Activated CD8-positive, alpha-beta memory T cell treated with anti-CD3 and anti-CD28 coated beads, Interleukin-2, amount 10 ng/mL, durations not matched to agents 7 days and 5 days (primary cell): ENCODE measurements around the gene SSBP4. TPM values are rescaled to one million over a fixed set of nuclear protein-coding genes. Genes with fewer than 3 reads are reported as not detected.

ENCODE experiments used
- ATAC-seq: fragments of 150-1000 bp; cut with Tn5 transposase; one replicate; pipeline ENCODE4 v1.10.0; 2021; ENCODE audit warnings: moderate library complexity
- CTCF ChIA-PET: fragments of 350-600 bp; sonication (Branson Sonifier 250); formaldehyde crosslinking; loops from one replicate; lab custom pipeline; 2021; ENCODE audit warnings: antibody characterized with exemption; lab: Charles Lee
- DNase-seq: peaks from one replicate; pipeline ENCODE4 v3.0.0-alpha.2; 2020
- H3K27ac Mint-ChIP-seq: one replicate; pipeline ENCODE4 v1.8.0; 2021; ENCODE audit warnings: mild to moderate bottlenecking, mixed read lengths
- H3K27me3 Mint-ChIP-seq: one replicate; pipeline ENCODE4 v1.8.0; 2021; ENCODE audit warnings: mixed read lengths
- H3K36me3 Mint-ChIP-seq: one replicate; pipeline ENCODE4 v1.8.0; 2021; ENCODE audit warnings: mild to moderate bottlenecking, mixed read lengths
- H3K4me1 Mint-ChIP-seq: one replicate; pipeline ENCODE4 v1.8.0; 2021; ENCODE audit warnings: mixed read lengths
- H3K4me3 Mint-ChIP-seq: one replicate; pipeline ENCODE4 v1.8.0; 2021; ENCODE audit warnings: mild to moderate bottlenecking, moderate library complexity, mixed read lengths
- H3K9me3 Mint-ChIP-seq: one replicate; pipeline ENCODE4 v1.8.0; 2022; ENCODE audit warnings: low read depth, mixed read lengths
- total RNA-seq, 2 experiments: library from RNA; stranded (reverse); gene quantifications; one replicate each; pipeline ENCODE4 v1.2.3, GENCODE V29; 2021

SSBP4 gene
- total RNA-seq, 2 experiments from 2014 or later = 197 to 247 TPM

GRCh38 chr19:18440936-18441803 is 22.0 kb downstream of the SSBP4 start:
- ATAC-seq (no peak), DNase-seq (no peak)
- CTCF ChIA-PET = interaction anchor here (0.7 to 3.7 kb wide), 10 partner anchors 9 to 148 kb away, joined by 3 to 15 read pairs (median 4); partner anchors contain the start of genes REX1BD and SSBP4
- H3K4me3 Mint-ChIP-seq = no peak overlapping the region
- H3K36me3 Mint-ChIP-seq = peaks cover 15% of the 10 kb centered on the region
- peak overlapping the region; percentile 86 for H3K27ac Mint-ChIP-seq
- no peaks in the 10 kb centered on the region for H3K27me3 Mint-ChIP-seq
- H3K9me3 Mint-ChIP-seq = peaks cover 3% of the 10 kb centered on the region
- peaks cover 17% of the 10 kb centered on the region for H3K4me1 Mint-ChIP-seq

DNA sequence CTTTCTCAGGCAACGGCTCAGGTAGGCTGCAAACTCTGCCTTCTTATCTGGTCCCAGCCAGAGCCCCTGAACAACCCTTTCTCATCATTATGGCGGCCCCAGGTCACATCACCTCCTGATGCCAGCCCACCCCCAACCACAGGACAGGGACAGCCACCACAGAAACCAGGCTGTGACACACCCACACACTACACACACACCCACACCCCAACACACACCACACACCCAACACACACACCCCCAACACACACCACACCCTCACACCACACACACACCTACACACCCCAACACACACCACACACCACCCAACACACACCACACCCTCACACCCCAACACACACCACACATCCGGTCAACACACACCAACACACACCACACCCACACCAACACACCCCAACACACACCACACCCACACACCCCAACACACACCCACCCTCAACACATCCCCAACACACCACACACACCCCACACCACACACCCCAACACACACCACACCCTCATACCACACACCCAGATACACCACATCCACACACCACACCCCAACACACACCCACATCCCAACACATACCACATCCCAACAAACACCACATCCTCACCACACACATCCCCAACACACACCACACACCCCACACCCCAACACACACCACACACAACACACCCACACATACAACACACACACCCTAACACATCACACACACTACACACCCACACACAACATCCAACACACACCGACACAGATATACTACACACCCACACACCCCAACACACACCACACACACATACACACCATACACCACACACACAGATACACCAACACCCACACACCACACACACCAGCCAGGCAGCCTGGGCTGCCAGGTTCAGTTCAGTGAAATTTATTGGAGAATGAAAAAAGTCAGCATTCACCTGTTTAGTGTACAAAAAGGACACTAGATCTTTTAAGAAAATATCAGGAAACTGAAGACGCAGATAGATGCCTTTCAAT is 22.9 kb downstream of the SSBP4 start:
- no peak for DNase-seq
- ATAC-seq = peak; percentile 11
- Mint-ChIP-seq H3K4me3 (no peak overlapping the region), H3K36me3 (peaks cover 15% of the 10 kb centered on the region), H3K4me1 (peaks cover 13% of the 10 kb centered on the region), H3K9me3 (peaks cover 3% of the 10 kb centered on the region), H3K27ac (peak overlapping the region; percentile 86), H3K27me3 (no peaks in the 10 kb centered on the region)
- CTCF ChIA-PET = interaction anchor here (0.9 to 1.3 kb wide), 4 partner anchors 9 to 147 kb away, joined by 3 to 7 read pairs (median 4); partner anchors contain the start of gene SSBP4

GRCh38 chr19:18442941-18443340 is 23.7 kb downstream of the SSBP4 start:
- no peak overlapping the region for H3K4me3 Mint-ChIP-seq

DNA sequence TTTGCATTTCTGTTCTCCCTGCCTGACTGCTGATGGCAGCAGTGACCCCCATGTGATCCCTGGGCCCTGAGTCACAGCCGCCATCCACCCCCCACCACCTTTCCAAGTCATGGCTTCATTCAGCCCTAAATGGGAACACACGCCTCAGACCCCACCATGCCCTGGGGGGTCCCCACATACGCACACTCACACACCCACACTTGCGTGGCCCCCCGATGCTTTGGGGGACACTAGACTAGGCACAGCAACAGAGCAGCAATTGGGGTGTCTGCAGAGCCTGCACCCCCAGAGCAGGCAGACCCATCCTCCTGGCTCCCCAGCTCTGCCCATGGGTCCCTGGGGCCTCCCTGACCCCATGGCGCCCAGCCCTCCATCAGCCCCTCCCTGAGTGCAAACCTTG is 24.2 kb downstream of the SSBP4 start:
- H3K36me3 Mint-ChIP-seq = peaks cover 15% of the 10 kb centered on the region
- DNase-seq (no peak), ATAC-seq (no peak)
- no peaks in the 10 kb centered on the region for H3K27me3 Mint-ChIP-seq
- H3K27ac Mint-ChIP-seq = peak overlapping the region; percentile 47
- CTCF ChIA-PET = interaction anchor here (0.6 to 1.0 kb wide), 3 partner anchors 8 to 146 kb away, joined by 3 to 7 read pairs (median 4); no protein-coding TSS in a partner anchor
- H3K9me3 Mint-ChIP-seq = peaks cover 3% of the 10 kb centered on the region
- no peak overlapping the region for H3K4me3 Mint-ChIP-seq
- peaks cover 11% of the 10 kb centered on the region for H3K4me1 Mint-ChIP-seq

More at GRCh38 chr19:18442941-18443340, 23.7 kb downstream of the SSBP4 start:
- Mint-ChIP-seq H3K27ac (peak overlapping the region; percentile 86), H3K9me3 (peaks cover 3% of the 10 kb centered on the region), H3K27me3 (no peaks in the 10 kb centered on the region), H3K36me3 (peaks cover 15% of the 10 kb centered on the region), H3K4me1 (peaks cover 11% of the 10 kb centered on the region)
- no peak for DNase-seq
- no peak for ATAC-seq
- CTCF ChIA-PET = interaction anchor here (0.9 to 1.0 kb wide), 3 partner anchors 8 to 146 kb away, joined by 3 to 7 read pairs (median 4); partner anchors contain the start of gene SSBP4

- DNase-seq = no peak
- H3K36me3 Mint-ChIP-seq = peaks cover 15% of the 10 kb centered on the region
Observed at GRCh38 chr19:18443831-18444230, 24.6 kb downstream of the SSBP4 start.

GRCh38 chr19:18444513-18444912 is 25.3 kb downstream of the SSBP4 start:
- peaks cover 7% of the 10 kb centered on the region for H3K4me1 Mint-ChIP-seq
- no peak overlapping the region for H3K4me3 Mint-ChIP-seq
- H3K36me3 Mint-ChIP-seq = peaks cover 15% of the 10 kb centered on the region
- DNase-seq (no peak), ATAC-seq (no peak)
- H3K27me3 Mint-ChIP-seq = no peaks in the 10 kb centered on the region
- CTCF ChIA-PET = interaction anchor here (1.1 kb wide), 1 partner anchor 102 kb away, joined by 3 read pairs; no protein-coding TSS in a partner anchor
- H3K27ac Mint-ChIP-seq = no peak overlapping the region
- peaks cover 3% of the 10 kb centered on the region for H3K9me3 Mint-ChIP-seq

More at GRCh38 chr19:18443831-18444230, 24.6 kb downstream of the SSBP4 start:
- Mint-ChIP-seq H3K27ac (no peak overlapping the region), H3K4me3 (no peak overlapping the region), H3K27me3 (no peaks in the 10 kb centered on the region), H3K4me1 (peaks cover 11% of the 10 kb centered on the region), H3K9me3 (peaks cover 3% of the 10 kb centered on the region)
- no peak for ATAC-seq
- CTCF ChIA-PET = interaction anchor here (0.6 to 1.1 kb wide), 2 partner anchors 18 to 103 kb away, joined by 3 read pairs; no protein-coding TSS in a partner anchor

GRCh38 chr19:18445262-18445948 is 26.2 kb downstream of the SSBP4 start:
- peaks cover 7% of the 10 kb centered on the region for H3K4me1 Mint-ChIP-seq
- H3K27ac Mint-ChIP-seq = no peak overlapping the region
- no peaks in the 10 kb centered on the region for H3K27me3 Mint-ChIP-seq
- ATAC-seq (no peak), DNase-seq (no peak)
- CTCF ChIA-PET = no interaction called here
- H3K9me3 Mint-ChIP-seq = peaks cover 3% of the 10 kb centered on the region
- H3K36me3 Mint-ChIP-seq = peaks cover 15% of the 10 kb centered on the region
- no peak overlapping the region for H3K4me3 Mint-ChIP-seq

DNA sequence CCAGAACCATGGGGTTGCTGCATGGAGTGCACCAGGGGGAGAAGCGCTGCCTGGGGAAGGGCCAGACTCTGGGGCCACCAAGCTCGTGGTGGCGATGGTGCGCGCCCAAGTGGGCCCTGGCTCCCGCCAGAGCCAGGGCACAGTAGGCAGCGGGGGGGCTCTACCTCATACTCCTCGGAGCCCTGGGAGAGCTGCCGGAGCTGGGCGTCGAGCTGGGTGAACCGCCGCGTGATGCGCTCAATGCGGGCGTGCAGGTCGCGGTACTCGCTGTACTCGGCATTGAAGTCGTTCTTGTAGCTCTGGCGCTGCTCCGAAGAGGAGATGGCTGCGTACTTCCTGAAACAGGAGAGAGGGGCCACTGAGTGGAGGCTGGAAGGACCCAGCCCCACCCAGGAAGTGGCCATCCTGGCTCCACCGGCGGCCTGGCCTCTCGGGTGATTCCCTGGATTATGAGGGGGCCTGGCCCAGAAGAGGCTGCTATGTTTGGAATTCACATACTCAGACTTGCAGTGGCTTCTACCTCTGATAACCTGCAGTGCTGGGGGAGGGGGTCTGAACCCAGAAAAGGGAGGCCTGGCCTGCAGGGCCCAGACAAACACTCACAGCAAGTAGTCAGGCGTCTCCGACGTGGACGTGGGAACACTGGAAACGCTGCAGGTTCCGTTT is 27.1 kb downstream of the SSBP4 start:
- peaks cover 16% of the 10 kb centered on the region for H3K36me3 Mint-ChIP-seq
- peaks cover 3% of the 10 kb centered on the region for H3K9me3 Mint-ChIP-seq
- DNase-seq (no peak), ATAC-seq (no peak)
- H3K4me3 Mint-ChIP-seq = no peak overlapping the region
- no peaks in the 10 kb centered on the region for H3K27me3 Mint-ChIP-seq
- H3K27ac Mint-ChIP-seq = no peak overlapping the region
- CTCF ChIA-PET = interaction anchor here (1.3 kb wide), 1 partner anchor 15 kb away, joined by 4 read pairs; no protein-coding TSS in a partner anchor
- peaks cover 9% of the 10 kb centered on the region for H3K4me1 Mint-ChIP-seq

DNA sequence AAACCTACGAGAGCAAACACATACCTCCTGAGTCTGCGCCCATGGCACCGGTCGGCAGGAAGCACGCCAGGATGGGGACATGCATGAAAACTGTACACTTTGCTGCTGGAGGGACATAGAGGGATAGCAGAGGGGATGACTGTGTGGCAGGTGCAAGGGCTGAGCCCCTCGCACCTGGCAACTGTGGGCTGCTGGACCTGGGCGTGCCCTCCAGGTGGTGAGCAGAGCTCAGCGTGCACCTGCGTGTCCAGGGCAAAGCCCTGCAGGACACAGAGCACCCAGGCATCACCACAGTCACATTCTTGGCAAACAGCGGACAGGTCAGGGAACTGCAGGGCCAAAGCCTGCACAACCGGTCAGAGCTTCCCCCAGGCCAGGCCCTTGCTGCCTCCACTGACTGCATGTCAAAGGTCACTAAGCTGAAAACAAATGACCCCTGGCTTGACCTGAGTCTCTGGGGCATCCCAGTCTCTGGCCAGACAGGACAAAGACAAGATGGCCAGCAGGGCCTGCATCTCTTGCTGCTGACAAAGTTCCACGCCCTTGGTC is 27.7 kb downstream of the SSBP4 start:
- Mint-ChIP-seq H3K4me3 (no peak overlapping the region), H3K4me1 (peaks cover 9% of the 10 kb centered on the region), H3K9me3 (peaks cover 3% of the 10 kb centered on the region), H3K27me3 (no peaks in the 10 kb centered on the region), H3K27ac (no peak overlapping the region), H3K36me3 (peaks cover 16% of the 10 kb centered on the region)
- CTCF ChIA-PET = interaction anchor here (1.3 kb wide), 1 partner anchor 15 kb away, joined by 4 read pairs; no protein-coding TSS in a partner anchor
- no peak for ATAC-seq
- no peak for DNase-seq

DNA sequence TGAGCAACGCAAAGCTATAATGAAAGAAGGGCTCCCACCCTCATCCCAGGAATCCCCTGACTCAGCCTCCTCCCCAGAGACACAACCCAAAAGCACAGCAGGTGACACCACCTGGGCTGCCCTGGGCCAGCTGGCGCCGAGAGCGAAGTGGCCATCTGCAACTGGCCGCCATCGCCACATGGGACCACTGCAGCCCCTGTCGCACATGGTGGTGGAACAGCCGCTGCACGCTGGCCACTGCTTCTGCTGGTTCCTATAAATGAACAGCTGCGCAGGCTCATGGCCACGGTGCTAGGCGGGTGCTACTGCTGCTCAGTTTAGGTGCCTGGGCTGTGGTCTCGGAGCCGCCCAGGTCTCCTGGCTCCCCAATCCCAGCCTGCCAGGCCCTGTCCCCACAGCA is 30.4 kb downstream of the SSBP4 start:
- ATAC-seq (no peak), DNase-seq (no peak)
- H3K27me3 Mint-ChIP-seq = no peaks in the 10 kb centered on the region
- H3K4me3 Mint-ChIP-seq = no peak overlapping the region
- no peak overlapping the region for H3K27ac Mint-ChIP-seq
- CTCF ChIA-PET = interaction anchor here (1.2 to 3.1 kb wide), 6 partner anchors 13 to 70 kb away, joined by 3 to 38 read pairs (median 7); no protein-coding TSS in a partner anchor
- H3K4me1 Mint-ChIP-seq = peaks cover 2% of the 10 kb centered on the region
- H3K36me3 Mint-ChIP-seq = peaks cover 2% of the 10 kb centered on the region
- no peaks in the 10 kb centered on the region for H3K9me3 Mint-ChIP-seq

DNA sequence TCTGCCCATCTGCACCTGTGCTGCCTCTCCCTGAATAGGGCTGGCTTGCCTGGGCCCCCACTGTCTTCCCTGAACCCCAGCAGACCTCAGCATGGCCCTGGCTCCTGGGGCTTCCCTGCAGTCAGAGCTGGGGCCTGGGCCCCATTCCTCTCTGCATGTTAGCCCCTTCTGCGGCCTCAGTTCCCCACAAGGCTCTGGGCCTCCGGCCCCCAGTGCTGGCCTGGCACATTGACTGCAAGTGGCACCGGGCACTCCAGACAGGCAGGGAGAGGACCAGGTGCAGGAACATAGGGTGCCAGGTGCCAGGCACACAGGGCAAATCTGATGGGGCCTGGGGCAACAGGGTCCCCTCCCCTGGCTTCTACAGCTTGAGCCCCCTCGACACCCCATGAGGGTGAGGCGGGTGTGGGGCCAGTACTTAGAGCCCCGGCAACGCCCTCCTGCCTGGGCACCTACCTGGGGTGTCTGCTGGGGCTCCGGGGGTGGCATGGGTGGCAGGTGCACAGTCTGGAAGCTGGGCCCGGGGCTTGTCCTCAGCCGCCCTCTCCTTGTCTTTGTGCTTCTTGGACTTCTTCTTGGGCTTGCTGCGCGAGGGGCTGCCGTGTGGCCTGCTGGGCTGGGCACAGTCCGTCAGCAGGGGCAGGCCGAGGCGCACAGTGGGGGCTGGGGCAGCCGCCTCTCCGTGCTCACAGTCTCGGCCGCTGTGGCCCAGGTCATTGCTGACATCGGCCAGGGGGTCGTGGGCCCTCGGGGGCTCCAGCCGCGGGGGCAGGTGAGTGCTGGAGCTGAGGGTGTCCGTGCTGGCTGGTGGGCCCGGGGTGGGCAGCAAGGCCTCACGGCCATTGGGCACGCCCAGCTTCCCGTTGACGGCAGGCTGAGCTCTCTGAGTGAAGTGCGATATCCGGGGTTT is 31.1 kb downstream of the SSBP4 start:
- H3K36me3 Mint-ChIP-seq = peaks cover 2% of the 10 kb centered on the region
- ATAC-seq (no peak), DNase-seq (no peak)
- no peaks in the 10 kb centered on the region for H3K9me3 Mint-ChIP-seq
- CTCF ChIA-PET = interaction anchor here (0.6 to 3.1 kb wide), 34 partner anchors 8 to 932 kb away, joined by 3 to 38 read pairs (median 5); partner anchors contain the start of genes COPE, DDX49, ELL and FKBP8
- peaks cover 2% of the 10 kb centered on the region for H3K4me1 Mint-ChIP-seq
- H3K4me3 Mint-ChIP-seq = no peak overlapping the region
- H3K27me3 Mint-ChIP-seq = no peaks in the 10 kb centered on the region
- H3K27ac Mint-ChIP-seq = peak overlapping the region; percentile 49
